Muscle of leg (tissue), 11 donors: ENCODE results near the gene ANO2. TPM values are rescaled to one million over a fixed set of nuclear protein-coding genes. Genes with fewer than 3 reads are reported as not detected.
A peak's percentile ranks its signal among the peaks of the same experiment; 100 is the strongest.

Experiments
- DNase-seq: peaks from one replicate; pipeline ENCODE4 v3.0.0; 2013
- H3K27ac ChIP-seq: one replicate; pipeline ENCODE4 v1.5.1; 2013; ENCODE audit warnings: mild to moderate bottlenecking, low read length, control low read depth
- H3K27me3 ChIP-seq: one replicate; pipeline ENCODE4 v1.6.1; 2013; ENCODE audit warnings: low read length; ENCODE audit not compliant: control insufficient read depth, insufficient read depth
- H3K36me3 ChIP-seq: one replicate; pipeline ENCODE4 v1.6.1; 2013; ENCODE audit warnings: low read length; ENCODE audit not compliant: control insufficient read depth, insufficient read depth
- H3K4me1 ChIP-seq: one replicate; pipeline ENCODE4 v1.6.1; 2013; ENCODE audit warnings: low read length; ENCODE audit not compliant: control insufficient read depth, insufficient read depth
- H3K4me3 ChIP-seq: one replicate; pipeline ENCODE4 v1.5.1; 2013; ENCODE audit warnings: low read length, control low read depth
- H3K9me3 ChIP-seq: replicated peaks from 2 replicates; pipeline ENCODE4 v1.6.1; 2013; ENCODE audit warnings: low read depth, low read length; ENCODE audit not compliant: control insufficient read depth
- WGBS: methylation state at CpG from one replicate; pipeline ENCODE4 v1.1.5; 2013; ENCODE audit warnings: missing lambda C conversion rate; ENCODE audit not compliant: insufficient coverage; 5-methylcytosine and 5-hydroxymethylcytosine counted together
- polyA plus RNA-seq, 8 donors: library from polyadenylated mRNA; unstranded; fragments of 120-200 nt; gene quantifications; one replicate each; pipeline versions ENCODE4 v1.2.1 to v1.2.3, GENCODE V29; 2013; ENCODE audit warnings: inconsistent platforms in 1 of 8, low replicate concordance in 1 of 8; ENCODE audit not compliant: insufficient read length in 8 of 8, insufficient read depth in 1 of 8
- total RNA-seq: library from RNA; stranded (reverse); fragments of 120-200 nt; gene quantifications from one replicate; pipeline ENCODE4 v1.2.4, GENCODE V29; 2013

The ANO2 gene
- total and polyA plus RNA-seq, 9 donors = 2.5 to 5.9 (median 3.5) TPM

DNA sequence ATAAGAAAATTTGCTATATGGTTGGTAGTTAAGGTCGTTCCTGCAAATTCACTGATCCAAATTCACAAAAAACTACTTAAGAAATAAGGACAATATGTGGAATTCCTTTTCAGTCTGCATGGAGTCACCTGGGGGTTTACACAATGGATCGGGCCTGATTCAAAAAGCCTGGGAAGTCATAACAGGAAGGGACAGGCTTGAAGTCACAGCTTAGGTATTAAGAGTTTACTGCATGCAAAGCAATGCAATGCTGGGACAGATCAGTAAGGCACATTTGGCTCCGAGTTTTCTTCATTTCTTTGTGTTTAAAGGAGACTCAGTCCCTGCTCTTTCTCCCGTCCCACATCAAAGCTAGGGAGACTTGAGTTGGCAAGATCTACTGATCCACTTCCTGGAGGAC lies 359.9 kb downstream of the ANO2 start:
- no peaks in the 10 kb centered on the region for H3K9me3 ChIP-seq
- DNase-seq = peak; percentile 17
- peaks cover 35% of the 10 kb centered on the region for H3K4me1 ChIP-seq
- H3K4me3 ChIP-seq = no peak overlapping the region
- H3K36me3 ChIP-seq = no peaks in the 10 kb centered on the region
- H3K27me3 ChIP-seq = no peaks in the 10 kb centered on the region
- WGBS = 58% methylated on average over 1 of the region's 4 CpGs
- H3K27ac ChIP-seq = no peak overlapping the region

DNA sequence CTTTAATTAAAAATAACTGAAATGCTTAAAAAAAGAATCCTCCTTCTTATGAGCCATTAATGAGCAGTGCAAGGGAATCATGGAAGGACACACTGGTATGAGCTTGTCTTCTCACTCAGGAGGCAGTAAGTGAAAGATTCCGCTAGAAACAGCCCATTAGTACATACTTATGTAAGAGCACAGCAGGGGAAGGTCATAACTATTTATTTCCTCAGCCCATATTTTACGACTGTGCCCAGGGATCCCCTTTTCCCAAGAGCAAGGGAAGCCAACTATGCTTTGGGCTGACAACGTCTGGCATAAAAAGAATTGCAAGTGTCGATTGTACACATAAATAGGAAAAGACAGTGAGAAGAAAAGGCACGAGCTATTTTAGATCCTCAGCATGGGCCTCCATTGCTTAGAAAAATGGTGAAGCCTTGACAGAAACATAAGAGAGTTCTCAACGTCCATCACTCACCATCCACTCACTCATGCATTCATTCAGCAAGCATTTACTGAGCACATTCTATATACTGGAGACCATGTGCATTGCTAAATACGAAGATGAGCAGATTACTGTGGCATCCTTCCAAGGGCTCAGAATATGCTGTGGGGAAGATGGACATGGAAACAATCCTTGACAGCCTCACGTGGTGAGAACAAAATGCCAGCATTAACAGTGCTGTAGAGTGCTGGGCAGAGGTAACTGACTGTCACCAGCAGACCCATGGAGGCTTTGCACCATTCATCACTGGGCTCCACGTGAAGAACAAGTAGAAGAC lies 360.5 kb downstream of the ANO2 start:
- Histone ChIP-seq H3K9me3 (no peaks in the 10 kb centered on the region), H3K4me1 (peaks cover 35% of the 10 kb centered on the region), H3K36me3 (no peaks in the 10 kb centered on the region), H3K27ac (no peak overlapping the region), H3K27me3 (no peaks in the 10 kb centered on the region), H3K4me3 (no peak overlapping the region)
- WGBS = 36% methylated on average over 5 of the region's 9 CpGs
- no peak for DNase-seq

DNA sequence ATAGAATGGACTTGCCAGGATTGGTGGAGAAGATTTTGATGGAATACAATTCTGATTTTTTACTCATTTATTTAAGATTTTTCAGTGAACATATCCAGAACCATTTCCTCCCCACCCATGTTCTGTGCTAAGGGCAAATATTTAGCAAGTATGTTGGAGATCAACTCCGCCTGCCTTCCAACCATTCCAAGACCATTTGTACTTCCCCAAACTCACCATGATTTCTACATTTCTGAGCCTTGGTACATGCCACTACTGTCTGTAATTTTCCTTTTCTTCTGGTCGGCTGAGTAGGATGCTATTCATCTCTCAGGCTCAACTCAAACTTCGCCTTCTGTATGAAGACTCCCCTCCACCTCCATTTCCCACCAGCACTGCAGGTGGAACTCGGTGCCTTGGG lies 362.5 kb downstream of the ANO2 start:
- Histone ChIP-seq H3K4me1 (peaks cover 30% of the 10 kb centered on the region), H3K4me3 (no peak overlapping the region), H3K27me3 (no peaks in the 10 kb centered on the region), H3K27ac (peak overlapping the region; percentile 48), H3K9me3 (no peaks in the 10 kb centered on the region), H3K36me3 (no peaks in the 10 kb centered on the region)
- WGBS = 89% methylated on average over 4 of the region's 4 CpGs
- DNase-seq = no peak

DNA sequence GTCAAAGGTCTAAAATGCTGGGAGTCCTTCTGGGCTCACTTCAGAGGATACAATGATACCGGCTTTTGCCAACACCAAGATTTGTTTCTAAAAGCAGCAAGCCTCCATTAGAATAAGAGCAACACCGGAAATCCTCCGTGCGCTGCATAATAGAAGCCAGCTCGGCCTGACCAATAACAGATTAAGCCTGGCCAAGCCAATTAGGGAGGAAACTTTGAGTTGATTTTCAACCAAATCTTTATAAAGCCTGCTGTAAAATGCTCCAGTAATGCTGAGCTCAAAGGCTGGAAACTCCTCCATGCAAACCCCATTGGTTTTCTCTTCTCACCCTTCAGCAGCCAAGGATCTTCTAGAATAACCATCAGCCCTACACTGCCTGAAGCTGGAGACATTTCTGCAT lies 363.0 kb downstream of the ANO2 start:
- H3K4me3 ChIP-seq = no peak overlapping the region
- DNase-seq = peak; percentile 89
- H3K27ac ChIP-seq = peak overlapping the region; percentile 48
- WGBS = 30% methylated on average over 5 of the region's 5 CpGs
- no peaks in the 10 kb centered on the region for H3K9me3 ChIP-seq
- no peaks in the 10 kb centered on the region for H3K27me3 ChIP-seq
- H3K4me1 ChIP-seq = peaks cover 31% of the 10 kb centered on the region
- H3K36me3 ChIP-seq = no peaks in the 10 kb centered on the region

DNA sequence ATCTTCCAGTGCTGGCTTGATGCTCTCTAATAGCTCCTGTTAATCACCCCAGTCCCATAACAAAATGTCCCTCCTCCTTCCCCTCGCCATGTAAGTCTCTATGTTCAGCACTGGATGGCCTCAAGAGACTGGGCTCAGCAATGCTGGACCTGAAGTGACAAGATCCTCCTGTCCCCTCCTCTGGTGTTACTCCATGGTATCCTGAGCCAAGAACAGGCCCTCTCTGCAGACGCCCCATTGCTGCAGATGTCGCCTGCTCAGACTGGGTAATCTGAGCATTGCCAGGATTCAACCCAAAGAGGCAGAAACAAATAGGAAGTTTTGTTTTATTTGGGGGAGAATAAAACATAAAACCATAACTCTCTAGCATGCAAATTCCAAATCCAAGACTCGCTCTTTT lies 363.4 kb downstream of the ANO2 start:
- H3K4me1 ChIP-seq = peaks cover 32% of the 10 kb centered on the region
- H3K9me3 ChIP-seq = no peaks in the 10 kb centered on the region
- no peak for DNase-seq
- H3K27me3 ChIP-seq = no peaks in the 10 kb centered on the region
- peak overlapping the region; percentile 43 for H3K27ac ChIP-seq
- no peaks in the 10 kb centered on the region for H3K36me3 ChIP-seq
- 56% methylated on average over 2 of the region's 4 CpGs for WGBS
- no peak overlapping the region for H3K4me3 ChIP-seq

DNA sequence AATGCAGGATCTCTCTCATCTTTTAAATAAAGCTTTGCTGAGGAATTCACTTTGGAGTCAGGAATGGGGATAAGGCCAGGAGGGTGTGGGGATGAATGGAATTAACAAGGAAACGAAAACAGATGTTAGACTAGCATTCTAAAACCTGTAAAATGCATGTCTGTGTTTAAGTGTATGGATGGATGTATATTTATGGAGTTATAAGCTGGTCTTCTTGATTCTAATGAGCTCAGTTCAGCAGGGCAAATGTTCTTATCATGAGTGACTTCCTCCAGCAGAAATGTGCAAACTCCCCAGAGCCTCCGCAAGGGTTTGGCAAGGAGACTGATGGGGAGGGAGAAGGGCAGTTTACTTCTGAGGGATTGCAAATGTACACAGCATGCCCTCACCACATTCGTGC lies 364.0 kb downstream of the ANO2 start:
- no peak overlapping the region for H3K4me3 ChIP-seq
- peaks cover 32% of the 10 kb centered on the region for H3K4me1 ChIP-seq
- peak overlapping the region; percentile 47 for H3K27ac ChIP-seq
- H3K27me3 ChIP-seq = no peaks in the 10 kb centered on the region
- DNase-seq = peak; percentile 86
- H3K36me3 ChIP-seq = no peaks in the 10 kb centered on the region
- 0% methylated on average over 2 of the region's 3 CpGs for WGBS
- no peaks in the 10 kb centered on the region for H3K9me3 ChIP-seq

DNA sequence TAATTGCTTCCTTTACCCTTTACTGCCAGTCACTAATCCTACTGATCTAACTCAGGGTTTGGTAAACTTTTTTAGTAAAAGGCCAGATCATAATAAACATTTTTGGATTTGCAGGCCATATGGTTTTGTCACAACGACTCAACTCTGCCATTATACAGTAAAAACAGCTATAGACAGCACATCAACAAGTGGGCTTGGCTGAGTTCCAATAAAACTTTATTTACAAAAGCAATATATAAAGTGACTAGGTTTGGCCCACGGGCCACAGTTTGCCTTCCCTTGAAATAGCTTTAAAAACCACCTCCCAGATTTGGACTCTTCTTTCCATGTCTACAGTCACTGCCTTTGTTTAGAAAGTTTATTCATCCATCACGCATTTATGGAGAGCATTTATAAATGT lies 366.3 kb downstream of the ANO2 start:
- Histone ChIP-seq H3K4me3 (no peak overlapping the region), H3K36me3 (no peaks in the 10 kb centered on the region), H3K27me3 (no peaks in the 10 kb centered on the region), H3K27ac (no peak overlapping the region), H3K9me3 (no peaks in the 10 kb centered on the region), H3K4me1 (peaks cover 32% of the 10 kb centered on the region)
- WGBS = no CpG with 5 or more reads among the region's 3 CpGs
- DNase-seq = no peak

DNA sequence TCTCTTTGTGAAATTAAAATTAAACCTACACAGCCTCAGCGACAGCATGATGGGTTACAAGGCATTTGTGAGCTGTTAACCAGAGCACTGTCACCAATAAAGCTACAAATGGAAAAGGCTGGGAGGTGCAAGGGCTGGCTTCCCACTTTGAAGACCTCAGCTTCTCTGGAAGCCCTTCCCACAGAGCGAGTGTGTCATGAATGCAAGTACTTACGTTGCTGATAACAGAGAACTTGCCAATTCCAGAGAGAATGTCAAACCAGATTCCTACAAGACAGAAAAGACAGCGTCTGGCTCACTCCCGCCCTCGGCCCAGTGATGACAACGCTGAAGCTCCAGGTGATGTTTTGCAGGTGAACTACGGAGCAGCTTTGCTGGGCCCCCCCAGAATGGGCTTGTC lies 367.3 kb downstream of the ANO2 start:
- DNase-seq = peak; percentile 17
- peak overlapping the region; percentile 20 for H3K27ac ChIP-seq
- H3K36me3 ChIP-seq = no peaks in the 10 kb centered on the region
- peaks cover 30% of the 10 kb centered on the region for H3K4me1 ChIP-seq
- no peaks in the 10 kb centered on the region for H3K27me3 ChIP-seq
- H3K9me3 ChIP-seq = no peaks in the 10 kb centered on the region
- no peak overlapping the region for H3K4me3 ChIP-seq
- WGBS = 33% methylated on average over 6 of the region's 8 CpGs

DNA sequence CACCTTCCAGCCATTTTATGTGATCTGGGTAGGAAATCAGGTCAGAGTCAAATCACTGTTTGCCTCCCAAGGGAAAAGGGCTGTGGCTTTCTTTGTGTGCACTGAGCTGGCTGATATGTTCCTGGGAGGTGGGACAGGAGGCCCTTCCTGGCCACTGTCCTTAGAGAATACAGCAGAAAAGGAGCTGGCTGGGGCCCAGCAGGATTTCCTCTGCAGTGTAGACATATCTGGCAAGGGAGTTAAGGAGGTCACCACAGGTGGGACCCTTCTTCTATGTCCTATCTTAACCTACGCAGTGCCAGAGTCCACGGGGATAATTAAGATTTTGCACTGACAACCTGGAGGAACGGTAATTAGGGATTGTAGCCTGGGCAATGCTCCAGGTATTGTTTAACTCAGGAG lies 367.8 kb downstream of the ANO2 start:
- WGBS = 43% methylated on average over 2 of the region's 3 CpGs
- Histone ChIP-seq H3K9me3 (no peaks in the 10 kb centered on the region), H3K4me1 (peaks cover 26% of the 10 kb centered on the region), H3K27me3 (no peaks in the 10 kb centered on the region), H3K36me3 (no peaks in the 10 kb centered on the region), H3K4me3 (no peak overlapping the region), H3K27ac (peak overlapping the region; percentile 3)
- peak; percentile 22 for DNase-seq

DNA sequence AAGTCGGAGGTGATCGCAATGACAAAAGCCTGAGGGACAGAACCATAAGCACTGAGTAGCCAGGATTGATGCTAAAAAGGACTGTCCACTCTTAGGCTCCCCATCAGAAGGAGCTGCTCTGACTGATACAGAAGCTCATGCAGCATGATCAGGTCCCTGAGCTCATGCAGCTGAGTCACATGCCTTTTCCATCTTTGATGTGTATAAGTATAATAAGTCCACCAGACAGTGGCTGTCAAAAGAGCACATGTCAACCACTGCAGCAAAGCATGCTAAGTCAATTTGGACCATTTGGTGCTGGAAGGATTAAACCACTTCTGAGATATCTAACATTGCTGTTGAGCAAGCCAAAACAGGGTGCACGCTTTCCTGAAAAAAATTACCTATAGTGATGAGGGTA lies 369.1 kb downstream of the ANO2 start:
- Histone ChIP-seq H3K4me1 (peaks cover 16% of the 10 kb centered on the region), H3K36me3 (no peaks in the 10 kb centered on the region), H3K27ac (no peak overlapping the region), H3K27me3 (no peaks in the 10 kb centered on the region), H3K4me3 (no peak overlapping the region), H3K9me3 (no peaks in the 10 kb centered on the region)
- DNase-seq = no peak
- 83% methylated on average over 2 of the region's 3 CpGs for WGBS

DNA sequence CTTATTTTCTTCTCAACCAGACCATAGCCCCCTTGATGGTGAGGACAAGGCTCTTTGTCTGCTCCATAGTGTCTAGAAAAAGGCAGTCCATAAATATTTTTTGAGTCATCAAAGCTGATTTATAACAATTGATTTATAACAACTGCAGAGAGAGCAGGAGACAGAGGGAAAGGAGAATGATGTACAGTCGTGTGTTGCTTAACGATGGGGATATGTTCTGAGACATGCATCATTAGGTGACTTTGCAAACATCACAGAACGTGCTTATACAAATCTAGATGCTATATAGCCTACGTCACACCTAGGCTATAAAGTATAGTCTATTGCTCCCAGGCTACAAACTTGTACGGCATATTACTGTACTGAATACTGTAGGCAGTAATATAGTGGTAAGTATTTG lies 369.8 kb downstream of the ANO2 start:
- Histone ChIP-seq H3K27me3 (no peaks in the 10 kb centered on the region), H3K36me3 (no peaks in the 10 kb centered on the region), H3K4me1 (peaks cover 14% of the 10 kb centered on the region), H3K9me3 (no peaks in the 10 kb centered on the region), H3K27ac (no peak overlapping the region), H3K4me3 (no peak overlapping the region)
- WGBS = no CpG with 5 or more reads among the region's 5 CpGs
- no peak for DNase-seq
